ENCODE results near the gene SERF2. TPM values are rescaled to one million over a fixed set of nuclear protein-coding genes. Genes with fewer than 3 reads are reported as not detected.
A peak's percentile ranks its signal among the peaks of the same experiment; 100 is the strongest.

The SERF2 gene
- total and polyA plus RNA-seq, 4 donors: 733 to 2,327 (median 1,292) TPM

- no peak overlapping the region for H3K4me3 ChIP-seq (ENCODE audit: low read length in 2 of 2)
Observed at GRCh38 chr15:43763819-43764446, 28.2 kb upstream of the SERF2 start.

DNA sequence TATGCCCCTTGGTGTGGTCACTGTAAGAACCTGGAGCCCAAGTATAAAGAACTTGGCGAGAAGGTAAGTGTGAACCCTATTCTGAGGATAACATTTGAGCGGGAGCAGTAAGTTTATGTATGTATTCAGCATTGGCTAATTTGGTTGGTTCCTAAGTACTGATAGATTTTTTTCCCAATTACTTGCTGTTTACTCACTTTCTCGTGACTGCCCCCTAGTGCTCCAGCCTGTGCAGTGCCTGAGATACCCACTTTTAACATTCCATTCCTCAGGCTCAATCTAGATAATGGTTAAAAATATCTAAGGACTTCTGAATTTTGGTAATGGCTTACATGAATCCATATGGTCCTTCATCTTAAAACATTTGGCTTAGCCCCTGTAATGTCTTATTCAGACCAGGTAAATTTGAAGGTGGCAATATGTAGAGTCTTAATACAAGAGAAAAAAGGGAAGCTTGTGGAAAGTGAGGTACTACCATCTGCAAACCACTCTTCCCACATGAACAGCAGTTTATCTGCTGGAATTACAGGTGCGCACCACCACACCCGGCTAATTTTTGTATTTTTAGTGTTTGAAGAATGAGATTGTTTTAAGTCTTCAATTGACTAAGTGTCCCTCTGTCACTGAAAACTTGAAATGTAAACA is 22.4 kb upstream of the SERF2 start:
- intact Hi-C loops (cut with DNase I): no loop called here
- H3K36me3 ChIP-seq (ENCODE audit: control insufficient read depth in 1 of 2, insufficient read depth in 2 of 2, low read length in 1 of 2): peaks cover 10 to 13% of the 10 kb centered on the region in 2 donors
- H3K4me1 ChIP-seq (ENCODE audit: control insufficient read depth in 1 of 2, insufficient read depth in 2 of 2, low read length in 2 of 2): peaks cover 0 to 1% of the 10 kb centered on the region in 2 donors
- H3K27me3 ChIP-seq (ENCODE audit: control insufficient read depth in 1 of 2, insufficient read depth in 2 of 2, low read length in 1 of 2): no peaks in the 10 kb centered on the region
- H3K27ac ChIP-seq (ENCODE audit: low read depth in 1 of 2, low read length in 2 of 2): no peak overlapping the region
- 66 to 69% methylated on average over 5 of the region's 5 CpGs for WGBS, 2 donors
- ATAC-seq (ENCODE audit: low FRiP score) (peak; percentile 76), DNase-seq (peak; percentile 58 to 82)
- H3K4me3 ChIP-seq (ENCODE audit: low read length in 2 of 2): no peak overlapping the region
- H3K9me3 ChIP-seq (ENCODE audit: control insufficient read depth, low read length): no peaks in the 10 kb centered on the region

More at GRCh38 chr15:43763819-43764446, 28.2 kb upstream of the SERF2 start:
- Histone ChIP-seq H3K9me3 (ENCODE audit: control insufficient read depth, low read length) (no peaks in the 10 kb centered on the region), H3K27me3 (ENCODE audit: control insufficient read depth in 1 of 2, insufficient read depth in 2 of 2, low read length in 1 of 2) (no peaks in the 10 kb centered on the region), H3K4me1 (ENCODE audit: control insufficient read depth in 1 of 2, insufficient read depth in 2 of 2, low read length in 2 of 2) (peaks cover 1 to 2% of the 10 kb centered on the region in 2 donors), H3K27ac (ENCODE audit: low read depth in 1 of 2, low read length in 2 of 2) (no peak overlapping the region), H3K36me3 (ENCODE audit: control insufficient read depth in 1 of 2, insufficient read depth in 2 of 2, low read length in 1 of 2) (peaks cover 7 to 11% of the 10 kb centered on the region in 2 donors)
- ATAC-seq (ENCODE audit: low FRiP score): no peak
- WGBS, 2 donors: 41 to 43% methylated on average over 2 of the region's 2 CpGs
- DNase-seq: no peak
- intact Hi-C loops (cut with DNase I): no loop called here

- Histone ChIP-seq H3K36me3 (ENCODE audit: control insufficient read depth in 1 of 2, insufficient read depth in 2 of 2, low read length in 1 of 2) (peaks cover 5 to 8% of the 10 kb centered on the region in 2 donors), H3K4me3 (ENCODE audit: low read length in 2 of 2) (no peak overlapping the region), H3K4me1 (ENCODE audit: control insufficient read depth in 1 of 2, insufficient read depth in 2 of 2, low read length in 2 of 2) (peaks cover 0 to 1% of the 10 kb centered on the region in 2 donors), H3K27me3 (ENCODE audit: control insufficient read depth in 1 of 2, insufficient read depth in 2 of 2, low read length in 1 of 2) (no peaks in the 10 kb centered on the region), H3K9me3 (ENCODE audit: control insufficient read depth, low read length) (no peaks in the 10 kb centered on the region), H3K27ac (ENCODE audit: low read depth in 1 of 2, low read length in 2 of 2) (no peak overlapping the region)
- intact Hi-C loops (cut with DNase I): no loop called here
- DNase-seq (no peak), ATAC-seq (ENCODE audit: low FRiP score) (no peak)
- WGBS, 2 donors: 86 to 91% methylated on average over 2 of the region's 2 CpGs
Observed at GRCh38 chr15:43771816-43772215, 20.3 kb upstream of the SERF2 start.

GRCh38 chr15:43772624-43773023 is 19.5 kb upstream of the SERF2 start:
- peaks cover 5 to 8% of the 10 kb centered on the region in 2 donors for H3K36me3 ChIP-seq (ENCODE audit: control insufficient read depth in 1 of 2, insufficient read depth in 2 of 2, low read length in 1 of 2)
- peaks cover 0 to 1% of the 10 kb centered on the region in 2 donors for H3K4me1 ChIP-seq (ENCODE audit: control insufficient read depth in 1 of 2, insufficient read depth in 2 of 2, low read length in 2 of 2)
- no peak for ATAC-seq (ENCODE audit: low FRiP score)
- intact Hi-C loops (cut with DNase I): no loop called here
- no peaks in the 10 kb centered on the region for H3K9me3 ChIP-seq (ENCODE audit: control insufficient read depth, low read length)
- H3K27ac ChIP-seq (ENCODE audit: low read depth in 1 of 2, low read length in 2 of 2): no peak overlapping the region
- no peak for DNase-seq
- no peaks in the 10 kb centered on the region for H3K27me3 ChIP-seq (ENCODE audit: control insufficient read depth in 1 of 2, insufficient read depth in 2 of 2, low read length in 1 of 2)
- H3K4me3 ChIP-seq (ENCODE audit: low read length in 2 of 2): no peak overlapping the region

DNA sequence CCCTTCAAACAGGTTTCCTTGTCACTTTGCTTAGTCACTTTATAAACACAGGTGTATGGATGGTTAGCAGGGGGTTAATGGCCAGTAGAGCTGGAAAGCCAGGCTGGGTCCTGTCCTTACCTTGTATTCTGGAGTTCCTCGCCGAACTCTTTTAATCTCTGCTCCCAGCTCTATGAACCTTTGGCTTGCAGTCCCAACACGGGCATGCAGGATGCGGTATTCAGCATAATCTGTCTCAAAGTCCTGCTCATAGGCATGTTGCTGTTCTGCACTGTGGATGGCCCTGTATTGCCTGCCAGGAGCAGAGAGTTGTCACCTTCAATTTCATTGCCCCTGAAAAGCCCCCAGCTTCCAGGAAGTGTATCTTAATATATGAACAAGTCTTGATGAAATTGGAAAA is 18.1 kb upstream of the SERF2 start:
- H3K9me3 ChIP-seq (ENCODE audit: control insufficient read depth, low read length): no peaks in the 10 kb centered on the region
- intact Hi-C loops (cut with DNase I): no loop called here
- no peaks in the 10 kb centered on the region for H3K27me3 ChIP-seq (ENCODE audit: control insufficient read depth in 1 of 2, insufficient read depth in 2 of 2, low read length in 1 of 2)
- peaks cover 3 to 5% of the 10 kb centered on the region in 2 donors for H3K36me3 ChIP-seq (ENCODE audit: control insufficient read depth in 1 of 2, insufficient read depth in 2 of 2, low read length in 1 of 2)
- no peak overlapping the region for H3K4me3 ChIP-seq (ENCODE audit: low read length in 2 of 2)
- H3K4me1 ChIP-seq (ENCODE audit: control insufficient read depth in 1 of 2, insufficient read depth in 2 of 2, low read length in 2 of 2): no peaks in the 10 kb centered on the region
- DNase-seq (no peak), ATAC-seq (ENCODE audit: low FRiP score) (no peak)
- no peak overlapping the region for H3K27ac ChIP-seq (ENCODE audit: low read depth in 1 of 2, low read length in 2 of 2)
- 58 to 65% methylated on average over 4 of the region's 4 CpGs for WGBS, 2 donors

GRCh38 chr15:43775411-43775965 is 16.6 kb upstream of the SERF2 start:
- ATAC-seq (ENCODE audit: low FRiP score) (no peak), DNase-seq (no peak)
- Histone ChIP-seq H3K9me3 (ENCODE audit: control insufficient read depth, low read length) (no peaks in the 10 kb centered on the region), H3K36me3 (ENCODE audit: control insufficient read depth in 1 of 2, insufficient read depth in 2 of 2, low read length in 1 of 2) (peaks cover 2 to 3% of the 10 kb centered on the region in 2 donors), H3K27ac (ENCODE audit: low read depth in 1 of 2, low read length in 2 of 2) (peak overlapping the region in 1 of 2 donors; percentile 20), H3K27me3 (ENCODE audit: control insufficient read depth in 1 of 2, insufficient read depth in 2 of 2, low read length in 1 of 2) (no peaks in the 10 kb centered on the region), H3K4me3 (ENCODE audit: low read length in 2 of 2) (no peak overlapping the region), H3K4me1 (ENCODE audit: control insufficient read depth in 1 of 2, insufficient read depth in 2 of 2, low read length in 2 of 2) (no peaks in the 10 kb centered on the region)
- intact Hi-C loops (cut with DNase I): no loop called here
- 96 to 100% methylated on average over 1 of the region's 1 CpG for WGBS, 2 donors

GRCh38 chr15:43776101-43776717 is 15.9 kb upstream of the SERF2 start:
- H3K27ac ChIP-seq (ENCODE audit: low read depth in 1 of 2, low read length in 2 of 2): peak overlapping the region in 1 of 2 donors; percentile 78
- no peaks in the 10 kb centered on the region for H3K27me3 ChIP-seq (ENCODE audit: control insufficient read depth in 1 of 2, insufficient read depth in 2 of 2, low read length in 1 of 2)
- 21 to 25% methylated on average over 35 of the region's 35 CpGs for WGBS, 2 donors
- peak overlapping the region in 1 of 2 donors; percentile 14 for H3K4me3 ChIP-seq (ENCODE audit: low read length in 2 of 2)
- ATAC-seq (ENCODE audit: low FRiP score) (peak; percentile 24), DNase-seq (peak in 1 of 2 donors; percentile 80)
- no peaks in the 10 kb centered on the region for H3K4me1 ChIP-seq (ENCODE audit: control insufficient read depth in 1 of 2, insufficient read depth in 2 of 2, low read length in 2 of 2)
- H3K9me3 ChIP-seq (ENCODE audit: control insufficient read depth, low read length): no peaks in the 10 kb centered on the region
- intact Hi-C loops (cut with DNase I): no loop called here
- peaks cover 0 to 2% of the 10 kb centered on the region in 2 donors for H3K36me3 ChIP-seq (ENCODE audit: control insufficient read depth in 1 of 2, insufficient read depth in 2 of 2, low read length in 1 of 2)

GRCh38 chr15:43776718-43777266 is 15.3 kb upstream of the SERF2 start, which contains the start of gene ELL3:
Gene ELL3, minus strand, starts transcription at chr15:43776966. Its CDS starts 65 bp downstream, at chr15:43776901.
- DNase-seq (peak; percentile 87 to 94), ATAC-seq (ENCODE audit: low FRiP score) (peak; percentile 93)
- Histone ChIP-seq H3K4me1 (ENCODE audit: control insufficient read depth in 1 of 2, insufficient read depth in 2 of 2, low read length in 2 of 2) (no peaks in the 10 kb centered on the region), H3K4me3 (ENCODE audit: low read length in 2 of 2) (peak within 1 kb of the TSS; percentile 14 to 58), H3K9me3 (ENCODE audit: control insufficient read depth, low read length) (no peaks in the 10 kb centered on the region), H3K27ac (ENCODE audit: low read depth in 1 of 2, low read length in 2 of 2) (peak within 1 kb of the TSS in 1 of 2 donors; percentile 78), H3K27me3 (ENCODE audit: control insufficient read depth in 1 of 2, insufficient read depth in 2 of 2, low read length in 1 of 2) (no peaks in the 10 kb centered on the region), H3K36me3 (ENCODE audit: control insufficient read depth in 1 of 2, insufficient read depth in 2 of 2, low read length in 1 of 2) (peaks cover 0 to under 1% of the 10 kb centered on the region in 2 donors)
- intact Hi-C loops (cut with DNase I): no loop called here
- WGBS, 2 donors: 0% methylated on average over 30 to 41 of the region's 41 CpGs

Data from aorta (tissue), 5 donors.